ENCODE measurements around the gene AGER.
A peak's percentile ranks its signal among the peaks of the same experiment; 100 is the strongest.

AGER gene

DNA sequence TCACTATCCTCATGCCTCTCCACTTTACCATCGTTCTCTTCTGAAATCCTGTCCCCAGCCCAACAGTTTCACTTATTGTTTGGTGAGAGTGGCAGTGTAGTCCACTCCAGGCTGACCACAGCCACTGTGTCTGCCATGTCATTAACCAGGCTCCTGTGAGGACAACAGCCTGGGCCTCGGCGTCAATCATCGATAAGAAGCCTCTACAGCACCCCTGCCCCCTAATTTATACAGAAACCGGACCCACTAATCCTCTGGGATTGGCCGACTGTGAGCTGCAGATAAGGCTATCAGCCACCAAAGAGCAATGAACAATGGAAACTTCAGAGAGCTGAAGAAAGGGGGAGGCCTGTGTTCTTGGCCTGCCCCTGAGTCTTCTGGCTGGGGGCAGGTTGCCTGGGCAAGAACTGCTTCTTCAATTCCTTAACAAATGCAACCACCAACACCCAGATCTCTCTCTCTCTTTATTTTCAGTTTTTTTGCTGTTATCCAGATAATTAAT is 16.2 kb downstream of the AGER start:
- DNase-seq = no peak

DNA sequence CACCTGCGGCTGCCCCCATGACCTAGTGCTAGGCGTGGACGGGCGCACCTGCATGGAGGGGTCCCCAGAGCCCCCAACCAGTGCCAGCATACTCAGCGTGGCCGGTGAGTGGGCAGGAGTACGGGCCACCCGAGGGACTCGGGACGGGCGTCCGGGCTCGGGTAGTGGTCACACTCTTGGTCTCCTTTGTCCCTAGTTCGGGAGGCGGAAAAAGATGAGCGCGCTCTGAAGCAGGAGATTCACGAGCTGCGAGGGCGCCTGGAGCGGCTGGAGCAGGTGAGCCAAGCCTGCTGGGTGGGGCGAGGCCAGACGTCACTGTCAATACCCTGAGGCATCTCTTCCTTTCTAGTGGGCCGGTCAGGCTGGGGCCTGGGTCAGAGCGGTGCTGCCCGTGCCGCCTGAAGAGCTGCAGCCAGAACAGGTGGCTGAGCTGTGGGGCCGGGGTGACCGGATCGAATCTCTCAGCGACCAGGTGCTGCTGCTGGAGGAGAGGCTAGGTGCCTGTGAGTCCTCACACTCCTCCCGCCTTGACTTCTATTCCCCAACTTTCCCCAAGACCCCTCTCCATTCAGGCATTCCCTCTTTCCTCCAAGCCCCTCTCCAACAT is 16.8 kb downstream of the AGER start:
- no peak for DNase-seq

DNA sequence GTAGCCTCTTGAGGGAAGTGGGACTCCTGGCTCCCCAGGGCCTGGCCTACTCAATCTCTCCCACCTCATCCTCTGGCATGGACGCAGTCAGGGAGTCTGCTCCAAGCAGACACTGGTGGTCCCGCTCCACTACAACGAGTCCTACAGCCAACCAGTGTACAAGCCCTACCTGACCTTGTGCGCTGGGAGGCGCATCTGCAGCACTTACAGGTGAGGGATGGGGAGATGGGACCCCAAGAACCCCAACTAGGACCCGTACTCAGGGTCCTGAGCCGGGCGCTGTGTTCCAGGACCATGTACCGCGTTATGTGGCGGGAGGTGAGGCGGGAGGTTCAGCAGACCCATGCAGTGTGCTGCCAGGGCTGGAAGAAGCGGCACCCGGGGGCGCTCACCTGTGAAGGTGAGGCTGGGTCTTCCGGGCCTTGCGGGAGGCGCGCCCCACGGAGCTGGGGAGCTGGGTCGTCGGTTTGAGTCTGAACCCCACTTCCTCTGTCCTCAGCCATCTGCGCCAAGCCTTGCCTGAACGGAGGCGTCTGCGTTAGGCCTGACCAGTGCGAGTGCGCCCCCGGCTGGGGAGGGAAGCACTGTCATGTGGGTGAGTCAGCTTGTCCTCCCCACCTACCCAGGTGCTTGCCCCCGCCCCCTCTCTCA is 17.5 kb downstream of the AGER start:
- no peak for DNase-seq

DNA sequence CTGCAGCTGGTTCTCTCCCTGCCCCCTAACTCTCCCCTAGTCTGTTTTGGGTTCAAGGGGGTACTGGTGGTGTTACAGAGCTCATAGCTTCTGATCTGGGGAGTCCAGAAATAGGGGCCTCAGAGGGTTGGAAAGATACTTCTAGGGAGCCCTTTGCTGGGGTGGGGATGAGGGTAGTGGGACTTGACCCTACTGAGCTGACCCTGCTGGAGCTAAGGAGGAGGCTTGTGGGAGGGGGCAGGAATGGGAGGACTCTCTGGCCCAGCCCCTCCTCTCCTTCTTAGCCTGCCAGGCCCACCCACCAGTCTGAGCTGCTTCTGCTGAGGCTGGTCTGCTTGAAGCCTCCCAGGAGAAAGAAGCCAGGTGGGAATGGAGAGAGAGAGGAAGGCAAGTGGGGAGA is 19.8 kb downstream of the AGER start, which contains the start of gene EGFL8:
TSS of gene EGFL8 (plus strand) at position 301 of the 400 bp plus-strand sequence. CDS start 1,571 bp downstream, outside the sequence.
- DNase-seq = no peak

DNA sequence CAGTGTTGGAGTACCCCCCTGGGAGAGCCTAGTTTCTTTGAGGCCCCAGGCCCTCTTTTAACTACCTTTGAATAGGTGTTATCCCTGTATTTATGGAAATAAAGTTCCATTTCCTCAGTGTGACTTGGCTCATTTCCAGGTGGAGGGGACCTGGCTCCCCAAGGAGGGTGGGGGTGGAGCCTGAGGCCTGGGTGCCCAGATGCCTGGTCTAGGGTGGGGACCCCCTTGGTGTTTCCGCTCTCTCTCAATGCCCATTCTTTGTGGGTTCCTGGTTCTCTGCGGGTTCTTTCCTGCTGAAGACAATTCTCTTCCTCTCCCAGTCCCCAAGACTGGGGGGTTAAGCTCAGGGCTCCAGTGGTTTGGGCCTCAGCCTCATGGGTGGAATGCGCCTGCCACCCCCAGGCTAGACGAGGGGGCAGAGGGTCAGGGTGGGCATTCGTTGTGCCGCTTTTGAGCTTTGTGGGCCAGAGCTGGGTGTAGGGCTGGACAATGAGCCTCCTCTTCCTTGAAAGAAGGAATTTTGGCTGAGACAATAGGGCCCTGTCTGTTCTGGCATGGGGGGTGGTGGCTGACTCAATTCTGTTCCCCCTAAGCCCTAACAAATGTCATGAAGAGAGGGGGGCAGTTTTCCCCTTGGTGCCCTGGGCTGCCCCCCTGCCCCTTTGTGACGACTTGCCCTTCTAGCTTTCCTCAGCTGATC is 20.3 kb downstream of the AGER start:
- no peak for DNase-seq

DNA sequence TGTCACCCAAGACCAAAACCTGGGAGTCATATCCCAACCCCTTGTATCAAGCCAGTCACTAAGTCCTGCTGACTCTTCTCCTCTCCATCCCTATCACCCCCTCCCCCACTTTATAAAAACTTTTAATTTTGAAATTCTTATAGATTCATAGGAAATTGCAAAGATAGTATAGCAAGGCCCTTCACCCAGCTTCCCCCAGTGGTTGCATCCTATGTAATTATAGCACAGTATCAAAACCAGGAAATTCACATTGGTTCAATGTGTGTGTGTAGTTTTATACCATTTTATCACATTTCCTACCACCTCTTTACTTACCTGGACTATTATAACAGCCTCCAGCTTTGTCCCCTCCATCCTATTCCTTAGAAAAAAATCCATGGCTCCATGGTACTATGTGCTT is 26.0 kb downstream of the AGER start:
- DNase-seq = no peak

DNA sequence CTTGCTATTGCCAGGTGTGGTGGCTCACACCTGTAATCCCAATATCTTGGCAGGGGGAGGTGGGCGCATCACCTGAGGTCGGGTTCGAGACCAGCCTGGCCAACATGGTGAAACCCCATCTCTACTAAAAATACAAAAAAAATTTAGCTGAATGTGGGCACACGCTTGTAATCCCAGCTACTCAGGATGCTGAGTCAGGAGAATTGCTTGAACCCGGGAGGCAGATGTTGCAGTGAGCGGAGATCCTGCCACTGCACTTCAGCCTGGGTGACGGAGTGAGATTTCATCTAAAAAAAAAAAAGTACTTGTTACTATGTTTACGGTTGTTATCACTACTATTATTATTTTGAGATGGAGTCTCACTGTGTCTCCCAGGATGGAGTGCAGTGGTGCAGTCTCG is 27.2 kb downstream of the AGER start:
- no peak for DNase-seq

DNA sequence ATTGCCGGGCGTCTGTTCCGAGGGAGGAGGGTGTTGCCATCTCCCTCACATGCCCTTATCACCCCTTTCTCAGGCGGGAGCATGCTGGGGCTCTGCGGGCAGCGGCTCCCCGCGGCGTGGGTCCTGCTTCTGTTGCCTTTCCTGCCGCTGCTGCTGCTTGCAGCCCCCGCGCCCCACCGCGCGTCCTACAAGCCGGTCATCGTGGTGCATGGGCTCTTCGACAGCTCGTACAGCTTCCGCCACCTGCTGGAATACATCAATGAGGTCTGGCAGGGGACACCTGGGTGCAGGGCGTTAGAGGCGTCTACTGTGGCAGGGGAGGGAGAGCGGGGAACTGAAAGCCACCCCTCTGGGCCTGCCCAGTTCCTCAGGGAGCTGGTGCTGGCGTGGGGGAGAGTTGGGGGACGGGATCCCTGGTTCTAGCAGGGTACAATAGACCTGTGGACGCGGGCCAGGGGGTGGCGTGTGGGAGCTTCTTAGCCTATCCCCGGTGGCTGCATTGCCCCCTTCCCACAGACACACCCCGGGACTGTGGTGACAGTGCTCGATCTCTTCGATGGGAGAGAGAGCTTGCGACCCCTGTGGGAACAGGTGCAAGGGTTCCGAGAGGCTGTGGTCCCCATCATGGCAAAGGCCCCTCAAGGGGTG is 29.4 kb downstream of the AGER start:
- peak; percentile 50 for DNase-seq

DNA sequence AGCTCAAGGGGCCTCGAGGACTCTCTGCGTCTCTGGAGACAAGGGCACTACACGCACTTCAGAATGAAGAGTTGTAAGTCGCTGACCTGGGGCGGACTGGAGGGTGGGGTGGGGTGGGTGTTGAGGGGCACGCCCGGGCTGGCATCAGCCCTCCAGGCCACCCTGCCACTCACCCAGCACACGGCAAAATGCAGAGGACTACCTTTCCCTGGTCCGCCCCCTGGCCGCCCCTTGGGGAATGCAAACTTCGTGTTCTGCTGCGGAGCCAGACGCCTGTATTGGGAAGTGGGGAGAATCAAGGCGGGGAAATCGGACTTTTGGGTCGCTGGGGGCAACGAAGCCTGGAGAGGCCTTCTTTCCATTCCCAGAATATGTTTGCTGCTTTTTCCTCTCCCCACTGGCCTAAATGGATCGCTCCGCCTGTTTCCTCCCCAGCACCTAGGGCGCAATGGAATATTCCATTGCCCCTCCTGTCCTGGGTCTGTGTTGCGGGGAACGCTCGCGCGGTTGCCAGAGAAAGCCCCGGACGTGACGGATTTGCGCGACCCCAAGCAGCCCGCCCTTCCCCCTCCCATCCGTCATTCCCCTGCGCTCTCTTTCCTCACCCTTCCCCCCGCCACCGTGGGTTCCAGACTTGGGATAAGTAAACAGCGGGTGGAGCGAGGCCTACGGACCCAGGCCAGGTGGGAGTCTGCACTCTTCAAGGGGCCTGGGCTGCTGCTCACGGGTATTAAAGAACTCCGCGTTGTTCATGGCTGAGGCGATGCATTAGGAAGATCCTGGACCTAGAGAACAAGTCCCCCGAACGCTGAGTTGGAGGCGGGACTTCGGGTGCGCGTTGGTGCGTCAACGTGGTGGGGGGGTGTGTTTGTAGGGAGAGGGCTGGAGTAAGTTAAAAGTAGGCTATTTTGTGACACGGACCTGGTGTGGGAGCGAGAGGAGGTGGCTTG is 30.2 kb downstream of the AGER start, which contains the start of gene PPT2:
TSS of gene PPT2 (plus strand) at position 578 of the 950 bp plus-strand sequence. CDS start 454 bp downstream, outside the sequence.
- DNase-seq = peak; percentile 55

DNA sequence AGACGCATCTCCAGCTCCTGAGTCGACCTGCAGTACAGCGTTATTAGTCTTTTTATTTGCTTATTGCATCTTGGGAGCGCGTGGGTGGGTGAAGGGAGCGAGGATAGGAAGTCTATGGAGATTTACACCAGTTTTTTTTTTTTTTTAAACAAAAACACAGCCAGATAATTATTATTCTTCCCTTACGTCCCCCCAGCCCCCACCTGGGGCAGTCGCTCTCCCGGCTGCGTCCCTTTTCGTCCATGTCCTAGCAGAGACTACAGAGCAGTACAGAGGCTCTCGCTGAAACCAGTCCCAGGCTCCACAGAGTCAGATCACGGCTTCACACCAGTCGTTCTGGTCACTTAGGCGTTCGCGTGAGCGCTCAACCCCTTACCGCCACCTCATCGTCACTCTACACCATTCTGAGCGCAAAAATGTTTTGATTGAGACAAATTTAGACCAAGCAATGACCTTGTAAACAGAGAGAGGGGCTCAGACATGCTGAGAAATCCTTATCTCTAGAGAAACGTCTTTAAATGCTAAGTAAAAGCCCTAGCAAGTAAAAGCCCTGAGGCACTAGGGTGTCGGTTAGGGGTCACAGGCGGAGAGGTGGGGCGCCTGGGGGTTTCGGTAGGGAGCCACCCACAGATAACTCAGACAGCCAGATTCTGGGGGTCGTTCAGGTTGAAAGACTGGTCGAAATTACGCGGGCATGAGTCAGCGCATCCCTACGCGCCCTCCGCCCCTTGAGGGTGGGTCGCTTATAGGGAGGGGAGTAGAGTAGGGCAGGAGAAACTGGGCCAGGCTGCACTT is 31.1 kb downstream of the AGER start:
- no peak for DNase-seq

DNA sequence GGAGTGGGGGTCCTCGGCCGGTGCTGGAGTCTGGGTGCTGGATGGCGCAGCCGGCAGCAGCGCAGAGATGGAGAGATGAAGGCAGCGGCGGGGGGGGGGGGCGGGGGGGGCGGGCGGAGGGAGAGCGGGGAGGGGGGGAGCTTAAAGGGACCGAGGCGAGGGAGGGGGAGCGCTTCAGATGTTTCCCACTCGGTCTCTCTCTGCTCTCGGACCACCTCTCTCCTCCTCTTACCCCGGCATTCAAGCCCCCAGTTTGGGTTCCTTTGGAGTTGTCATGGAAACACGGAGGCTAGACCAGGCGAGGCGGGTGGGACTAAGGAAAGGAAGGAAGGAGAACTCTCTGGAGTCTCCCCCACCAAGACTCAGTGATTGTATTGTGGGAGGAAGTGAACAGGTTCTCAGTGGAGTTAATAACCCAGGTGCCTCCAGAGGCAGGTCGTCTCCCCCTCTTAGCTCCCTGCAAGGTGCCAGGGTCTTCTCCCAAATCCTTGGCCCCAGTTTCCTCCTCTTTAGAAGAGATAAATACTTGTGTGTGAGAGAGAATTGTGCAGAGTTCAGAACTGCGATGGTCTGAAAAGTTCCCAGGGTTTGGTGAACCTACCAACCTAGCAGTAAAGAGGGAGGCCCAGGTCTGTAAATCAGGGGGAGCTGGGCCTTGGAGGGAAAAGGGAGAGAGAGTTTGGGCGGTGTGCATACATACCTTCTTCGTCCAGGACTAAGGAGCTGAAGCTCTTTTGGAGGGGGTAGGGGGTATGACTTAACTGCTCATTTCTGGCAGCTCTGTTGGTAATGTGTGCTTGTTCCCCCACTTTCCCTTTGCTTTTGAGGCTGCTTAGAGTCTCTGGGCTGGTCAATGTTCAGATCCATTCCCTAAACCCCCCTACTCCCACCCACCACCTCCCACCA is 31.9 kb downstream of the AGER start, which contains the start of gene PRRT1:
TSS of gene PRRT1 (minus strand) at position 77 of the 906 bp plus-strand sequence. CDS start 112 bp downstream, outside the sequence.
- DNase-seq = no peak

DNA sequence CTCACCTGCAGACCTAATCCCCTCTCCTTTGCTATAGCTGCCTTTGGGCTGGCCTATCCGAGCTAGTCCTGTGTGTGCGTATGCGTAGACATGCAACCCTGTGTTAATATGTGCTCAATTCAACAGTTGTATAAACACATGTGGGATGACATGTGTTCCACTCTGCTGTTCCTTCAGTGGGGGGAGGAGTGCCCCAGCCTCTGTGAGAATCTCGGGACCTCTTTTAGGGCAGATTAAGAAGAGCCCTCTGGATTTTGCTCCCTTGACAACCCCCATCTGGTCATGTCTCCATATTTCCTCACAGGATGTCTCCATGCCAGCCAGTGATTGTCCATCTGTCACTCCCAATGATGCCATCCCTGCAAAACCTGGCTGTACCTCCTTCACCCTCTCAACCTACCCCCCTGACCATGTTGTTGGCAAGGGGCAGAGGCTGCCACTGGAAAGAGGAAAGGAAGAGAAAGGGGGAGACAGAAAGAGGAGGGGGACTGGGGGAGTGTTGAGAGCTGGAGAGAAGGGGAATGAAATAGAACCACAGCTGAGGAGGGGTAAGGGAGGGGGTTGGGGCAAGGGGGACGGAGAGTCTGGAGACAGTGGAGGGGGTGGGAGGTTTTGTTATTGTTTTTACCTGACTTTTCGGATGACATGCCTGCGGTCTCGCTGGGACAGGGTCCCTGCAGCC is 32.7 kb downstream of the AGER start:
- no peak for DNase-seq

DNA sequence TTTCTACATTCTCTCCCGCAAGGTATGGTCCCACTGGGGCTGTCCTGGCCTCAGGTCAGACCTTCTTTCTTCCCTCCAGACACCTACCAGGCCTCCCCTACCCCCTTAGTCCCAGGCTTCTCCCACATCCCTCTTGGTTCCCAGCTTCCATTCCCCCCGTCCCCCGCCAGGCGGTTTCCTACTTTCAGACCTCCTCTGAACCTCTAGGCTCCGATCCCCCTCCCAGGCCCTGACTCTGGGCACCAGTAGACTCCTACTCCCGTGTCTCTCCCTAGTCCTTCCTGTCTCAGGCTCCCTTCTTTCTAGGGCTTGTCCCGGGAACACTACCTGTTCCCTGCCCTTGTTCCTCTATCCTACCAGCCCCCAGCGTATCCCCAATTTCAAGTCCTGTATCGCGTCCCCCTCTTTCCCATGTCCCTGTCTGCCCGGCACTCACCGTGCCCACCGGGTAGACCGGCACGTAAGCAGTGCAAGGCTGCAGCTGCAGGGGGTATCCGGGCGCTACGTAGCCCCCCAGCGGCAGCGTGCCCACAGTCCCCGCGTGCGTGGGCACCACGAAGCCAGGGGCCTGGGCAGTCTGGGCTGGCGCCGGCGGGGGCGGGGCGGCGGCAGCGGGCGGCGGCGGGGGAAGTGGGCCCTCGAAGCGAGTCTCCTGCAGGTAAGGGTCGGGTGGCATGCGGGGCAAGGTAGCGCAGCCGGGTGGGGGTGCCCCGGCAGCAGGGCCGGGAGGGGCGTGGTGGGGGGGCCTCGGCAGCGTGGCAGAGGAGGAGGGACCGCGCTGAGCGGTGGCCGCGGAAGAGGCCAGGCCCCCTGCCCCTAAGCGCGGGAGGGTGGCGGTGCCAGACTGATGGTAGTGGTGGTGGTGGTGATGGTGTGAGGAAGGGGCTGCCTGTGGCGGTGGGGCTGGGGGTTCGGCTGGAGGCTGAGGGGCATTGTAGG is 33.9 kb downstream of the AGER start:
- DNase-seq = no peak

DNA sequence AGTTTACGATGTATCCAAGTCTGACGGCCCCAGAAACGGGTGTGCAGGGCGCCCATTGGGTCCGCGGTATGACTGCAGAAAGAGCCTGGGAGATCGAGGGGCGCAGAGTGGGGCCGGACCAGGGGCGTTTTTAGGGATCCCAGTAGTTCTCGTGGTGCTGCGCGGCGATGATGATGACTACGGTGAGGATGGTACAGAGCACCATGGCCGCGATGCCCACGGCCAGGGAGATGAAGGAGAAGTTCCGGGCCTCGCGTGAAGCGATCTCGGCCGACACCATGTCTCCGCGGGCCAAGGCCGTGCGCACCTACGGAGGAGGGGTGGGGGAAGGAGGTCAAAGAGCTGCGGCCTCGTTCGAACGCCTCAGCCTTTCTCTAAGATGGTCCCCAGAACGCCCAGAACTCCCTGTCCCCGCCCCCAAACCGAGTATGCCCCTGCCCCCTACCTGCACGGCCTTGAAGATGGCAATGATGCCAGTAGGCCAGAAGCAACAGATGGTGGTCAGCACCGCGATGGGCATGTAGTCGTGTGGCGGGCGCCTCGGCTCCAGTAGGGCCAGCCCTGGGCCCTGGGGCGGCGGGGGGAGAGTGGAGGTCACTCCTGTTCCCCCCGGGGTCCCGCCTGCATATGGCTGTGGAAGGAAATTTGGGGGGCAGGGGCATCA is 34.8 kb downstream of the AGER start:
- no peak for DNase-seq

DNA sequence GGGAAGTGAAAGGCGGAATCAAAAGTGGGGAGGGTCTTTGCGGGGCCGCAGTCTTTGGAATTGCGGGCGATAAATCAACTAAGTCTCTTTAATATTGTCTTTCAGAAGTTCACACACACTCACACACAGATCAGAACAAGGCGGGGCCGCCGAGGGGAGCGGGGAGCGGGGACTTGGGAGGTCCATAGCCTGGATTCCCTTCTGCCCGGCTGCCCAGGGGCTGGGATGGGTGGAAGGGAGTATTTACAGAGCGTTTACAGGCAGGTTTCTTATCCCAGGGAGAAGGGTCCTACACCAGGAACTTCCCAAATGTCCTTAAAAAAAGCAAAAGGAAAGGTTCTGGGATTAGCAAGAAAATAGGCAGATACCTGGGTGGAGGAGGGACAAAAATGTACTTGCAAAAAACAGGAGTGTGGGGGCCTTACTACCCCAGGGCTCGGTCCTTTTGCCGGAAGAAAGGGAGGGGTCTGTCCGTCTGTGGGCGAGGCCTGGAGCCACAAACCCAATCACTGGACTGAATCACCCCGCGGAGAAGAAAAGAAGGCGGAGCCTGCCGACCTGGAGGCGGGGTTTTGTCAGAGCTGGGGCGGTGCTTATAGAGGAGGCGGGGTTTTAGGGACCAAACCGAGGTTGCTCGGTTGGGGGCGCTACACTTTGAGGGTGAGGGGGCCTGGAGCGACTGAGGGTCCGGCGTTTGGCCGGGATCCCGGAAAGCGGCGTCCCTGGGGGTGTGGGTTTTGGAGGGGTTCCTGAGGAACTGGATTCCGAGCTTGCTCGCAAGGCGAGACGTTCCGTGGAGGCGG is 35.6 kb downstream of the AGER start:
- peak; percentile 61 for DNase-seq

DNA sequence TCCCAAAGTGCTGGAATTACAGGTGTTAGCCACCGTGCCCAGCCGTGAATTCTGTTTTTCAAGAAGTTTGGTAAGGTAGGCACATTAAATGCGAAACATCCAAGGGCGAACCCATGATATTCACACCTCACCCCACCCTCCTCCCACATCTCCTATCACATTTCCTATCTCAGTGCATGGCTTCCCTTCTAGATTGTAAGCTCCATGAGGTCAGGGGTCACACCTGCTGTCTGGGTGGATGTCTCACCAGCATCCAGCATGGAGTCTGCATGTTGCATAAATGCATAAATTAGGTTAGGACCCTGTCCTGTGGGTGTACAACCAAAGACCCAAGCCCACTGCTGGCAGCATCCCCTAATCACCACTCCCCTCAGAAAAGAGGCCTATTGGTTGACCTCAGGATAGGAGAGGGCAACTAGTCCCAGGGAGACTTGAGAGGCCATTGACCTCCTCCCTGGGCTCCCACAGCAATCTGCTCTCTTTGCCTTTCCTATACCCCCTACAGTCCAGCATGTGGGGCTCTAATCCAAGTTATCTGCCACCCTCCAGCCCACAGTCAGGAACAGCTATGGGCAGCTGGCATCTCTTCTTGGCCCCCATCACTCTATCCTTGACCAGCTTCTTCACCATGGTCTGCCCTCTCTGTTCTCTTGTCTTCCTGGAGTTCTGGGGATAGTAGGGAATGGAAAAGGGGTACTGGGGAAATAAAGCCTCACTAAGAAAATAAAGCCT is 36.5 kb downstream of the AGER start:
- DNase-seq = no peak

All from activated CD4-positive, alpha-beta T cell treated with anti-CD3 and anti-CD28 coated beads for 1 hour (primary cell).